GM23338 (cell line): ENCODE measurements around the gene PADI1. TPM values are rescaled to one million over a fixed set of nuclear protein-coding genes. Genes with fewer than 3 reads are reported as not detected.
"Not testable (repeated sequence)": the region's sequence is repeated elsewhere in the genome, so short reads cannot be mapped to it uniquely, and the experiment has no call there.

Experiments
- ATAC-seq: fragments of 200-7000 bp; cut with Tn5 transposase; 3 replicates; pipeline ENCODE4 v1.9.1; 2020
- DNase-seq: peaks from one replicate; pipeline ENCODE4 v3.0.0-alpha.2; 2015; ENCODE audit warnings: low spot score
- H2AFZ ChIP-seq: fragments of 200-600 bp; sonication (generic); 2 replicates; pipeline ENCODE4 v1.8.0; 2016; ENCODE audit warnings: antibody characterized with exemption, mild to moderate bottlenecking, moderate library complexity
- H3F3A ChIP-seq: fragments of 200-600 bp; sonication (generic); replicated peaks from 2 replicates; pipeline ENCODE4 v1.8.0; 2017; ENCODE audit warnings: antibody characterized with exemption, mixed run types, low read depth
- H3K27ac ChIP-seq: fragments of 200-600 bp; sonication (generic); 2 replicates; pipeline ENCODE4 v1.6.1; 2016; ENCODE audit warnings: low read depth
- H3K27me3 ChIP-seq: fragments of 200-600 bp; sonication (generic); 2 replicates; pipeline ENCODE4 v1.8.0; 2016; ENCODE audit warnings: mild to moderate bottlenecking, mixed run types, moderate library complexity; ENCODE audit not compliant: insufficient read depth
- H3K36me3 ChIP-seq: fragments of 200-600 bp; sonication (generic); 2 replicates; pipeline ENCODE4 v1.8.0; 2016; ENCODE audit warnings: mild to moderate bottlenecking; ENCODE audit not compliant: insufficient read depth
- H3K4me1 ChIP-seq: fragments of 200-600 bp; sonication (generic); 2 replicates; pipeline ENCODE4 v1.8.0; 2016; ENCODE audit warnings: mild to moderate bottlenecking, moderate library complexity; ENCODE audit not compliant: insufficient read depth
- H3K4me2 ChIP-seq: fragments of 200-600 bp; sonication (generic); 2 replicates; pipeline ENCODE4 v1.7.1; 2017; ENCODE audit warnings: mixed run types
- H3K4me3 ChIP-seq: fragments of 200-600 bp; sonication (generic); 2 replicates; pipeline ENCODE4 v1.6.1; 2016; ENCODE audit warnings: mixed run types
- H3K79me2 ChIP-seq: fragments of 200-600 bp; sonication (generic); replicated peaks from 2 replicates; pipeline ENCODE4 v1.8.0; 2017; ENCODE audit warnings: mild to moderate bottlenecking; ENCODE audit not compliant: insufficient read depth
- H3K9me2 ChIP-seq: fragments of 200-600 bp; sonication (generic); 2 replicates; pipeline ENCODE4 v1.8.0; 2017; ENCODE audit not compliant: insufficient read depth
- H4K20me1 ChIP-seq: fragments of 200-600 bp; sonication (generic); replicated peaks from 2 replicates; pipeline ENCODE4 v1.8.0; 2017; ENCODE audit warnings: mild to moderate bottlenecking; ENCODE audit not compliant: insufficient read depth
- H3K27ac Mint-ChIP-seq: 2 replicates; pipeline ENCODE4 v1.8.0; 2020; ENCODE audit warnings: inconsistent platforms, mild to moderate bottlenecking, moderate library complexity, mixed read lengths
- H3K27me3 Mint-ChIP-seq: 3 replicates; pipeline ENCODE4 v1.8.0; 2022; ENCODE audit warnings: low read depth, mild to moderate bottlenecking, moderate library complexity, mixed read lengths, inconsistent platforms; ENCODE audit not compliant: insufficient read depth, poor library complexity
- H3K36me3 Mint-ChIP-seq: 3 replicates; pipeline ENCODE4 v1.8.0; 2021; ENCODE audit warnings: low read depth, mild to moderate bottlenecking, inconsistent platforms, moderate library complexity, mixed read lengths
- H3K4me1 Mint-ChIP-seq: 3 replicates; pipeline ENCODE4 v1.8.0; 2020; ENCODE audit warnings: mild to moderate bottlenecking, inconsistent platforms, mixed read lengths
- H3K4me3 Mint-ChIP-seq: 3 replicates; pipeline ENCODE4 v1.8.0; 2021; ENCODE audit warnings: moderate library complexity, mild to moderate bottlenecking, inconsistent platforms, mixed read lengths
- H3K9me3 Mint-ChIP-seq: 3 replicates; pipeline ENCODE4 v1.8.0; 2020; ENCODE audit warnings: moderate library complexity, mild to moderate bottlenecking, inconsistent platforms, mixed read lengths
- STAT1 ChIP-seq: IDR thresholded peaks from one replicate; pipeline ENCODE4 v1.6.1; 2016; ENCODE audit warnings: antibody characterized with exemption; ENCODE audit not compliant: unreplicated experiment
- ZNF114 ChIP-seq: fragments of 250-450 bp; sonication (Bioruptor Pico); IDR thresholded peaks from 2 replicates; pipeline ENCODE4 v1.5.0; 2020; ENCODE audit warnings: mild to moderate bottlenecking, moderate library complexity
- polyA plus RNA-seq: library from polyadenylated mRNA; unstranded; fragments of >200 nt; fragmentation: Nextera tagmentation; extraction: Ambion mirVana; gene quantifications from 2 replicates; pipeline ENCODE4 v1.2.1, GENCODE V29; 2016
- total RNA-seq: library from RNA; depleted of rRNA; stranded (reverse); fragments of >200 nt; shearing (Covaris generic); gene quantifications from 2 replicates; pipeline ENCODE4 v1.2.3, GENCODE V29; 2014
- TF ChIP-seq, protein P1 (sequence below), 2 experiments: fragments of 200-600 bp in 1 of 2; sonication (generic) in 1 of 2; conservative IDR thresholded peaks; 2 replicates each; pipeline versions ENCODE4 v1.5.1 to v1.6.1; 2016 to 2017; ENCODE audit warnings: antibody characterized with exemption in 2 of 2, low read depth in 2 of 2, mild to moderate bottlenecking in 2 of 2, moderate library complexity in 1 of 2

PADI1 gene
- total and polyA plus RNA-seq, 2 experiments from 2014 or later, result 0.26 to 0.28 TPM

DNA sequence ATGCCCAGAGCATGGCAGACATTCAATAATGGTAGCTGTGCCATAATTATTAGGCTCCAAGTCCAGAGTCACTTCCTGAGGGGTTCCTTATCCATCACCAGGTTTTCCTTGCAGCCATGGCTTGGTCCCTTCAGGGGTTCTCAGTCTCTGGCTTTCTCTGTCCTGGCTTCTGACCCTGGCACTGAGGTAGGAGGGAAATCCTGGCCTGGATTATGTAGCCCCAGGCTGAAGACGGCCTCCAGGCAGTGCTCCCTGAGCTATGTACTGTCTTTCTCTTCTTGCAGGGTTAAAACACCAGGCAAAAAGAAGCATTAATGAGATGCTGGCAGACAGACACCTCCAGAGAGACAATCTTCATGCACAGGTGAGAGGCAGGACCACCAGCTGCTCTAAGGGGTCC lies 34.5 kb downstream of the PADI1 start:
- H3K36me3 Mint-ChIP-seq, result no peaks in the 10 kb centered on the region
- ATAC-seq, result peak; percentile 79
- Histone ChIP-seq H3F3A (no peaks in the 10 kb centered on the region), H3K4me1 (peaks cover 5% of the 10 kb centered on the region; the same call in 1 of the 2 replicates), H3K4me3 (no peak overlapping the region), H3K27me3 (no peaks in the 10 kb centered on the region), H3K79me2 (no peaks in the 10 kb centered on the region), H2AFZ (peak overlapping the region; percentile 89; the same call in 1 of the 2 replicates), H4K20me1 (no peaks in the 10 kb centered on the region), H3K9me2 (no peaks in the 10 kb centered on the region), H3K4me2 (no peak overlapping the region), H3K36me3 (no peaks in the 10 kb centered on the region), H3K27ac (no peak overlapping the region)
- H3K4me3 Mint-ChIP-seq, result no peak overlapping the region
- DNase-seq, result peak; percentile 96
- H3K27ac Mint-ChIP-seq, result no peak overlapping the region
- peaks cover 10% of the 10 kb centered on the region for H3K4me1 Mint-ChIP-seq
- peaks cover 24% of the 10 kb centered on the region for H3K27me3 Mint-ChIP-seq
- H3K9me3 Mint-ChIP-seq, result no peaks in the 10 kb centered on the region
- TF ChIP-seq STAT1 (no peak), ZNF114 (CRISPR knock-in tag) (no peak)
- TF ChIP-seq, protein P1, sequence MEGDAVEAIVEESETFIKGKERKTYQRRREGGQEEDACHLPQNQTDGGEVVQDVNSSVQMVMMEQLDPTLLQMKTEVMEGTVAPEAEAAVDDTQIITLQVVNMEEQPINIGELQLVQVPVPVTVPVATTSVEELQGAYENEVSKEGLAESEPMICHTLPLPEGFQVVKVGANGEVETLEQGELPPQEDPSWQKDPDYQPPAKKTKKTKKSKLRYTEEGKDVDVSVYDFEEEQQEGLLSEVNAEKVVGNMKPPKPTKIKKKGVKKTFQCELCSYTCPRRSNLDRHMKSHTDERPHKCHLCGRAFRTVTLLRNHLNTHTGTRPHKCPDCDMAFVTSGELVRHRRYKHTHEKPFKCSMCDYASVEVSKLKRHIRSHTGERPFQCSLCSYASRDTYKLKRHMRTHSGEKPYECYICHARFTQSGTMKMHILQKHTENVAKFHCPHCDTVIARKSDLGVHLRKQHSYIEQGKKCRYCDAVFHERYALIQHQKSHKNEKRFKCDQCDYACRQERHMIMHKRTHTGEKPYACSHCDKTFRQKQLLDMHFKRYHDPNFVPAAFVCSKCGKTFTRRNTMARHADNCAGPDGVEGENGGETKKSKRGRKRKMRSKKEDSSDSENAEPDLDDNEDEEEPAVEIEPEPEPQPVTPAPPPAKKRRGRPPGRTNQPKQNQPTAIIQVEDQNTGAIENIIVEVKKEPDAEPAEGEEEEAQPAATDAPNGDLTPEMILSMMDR (conservative IDR thresholded peaks at IDR 0.05; ENCODE audit: low read depth in 2 of 2), result no peak

DNA sequence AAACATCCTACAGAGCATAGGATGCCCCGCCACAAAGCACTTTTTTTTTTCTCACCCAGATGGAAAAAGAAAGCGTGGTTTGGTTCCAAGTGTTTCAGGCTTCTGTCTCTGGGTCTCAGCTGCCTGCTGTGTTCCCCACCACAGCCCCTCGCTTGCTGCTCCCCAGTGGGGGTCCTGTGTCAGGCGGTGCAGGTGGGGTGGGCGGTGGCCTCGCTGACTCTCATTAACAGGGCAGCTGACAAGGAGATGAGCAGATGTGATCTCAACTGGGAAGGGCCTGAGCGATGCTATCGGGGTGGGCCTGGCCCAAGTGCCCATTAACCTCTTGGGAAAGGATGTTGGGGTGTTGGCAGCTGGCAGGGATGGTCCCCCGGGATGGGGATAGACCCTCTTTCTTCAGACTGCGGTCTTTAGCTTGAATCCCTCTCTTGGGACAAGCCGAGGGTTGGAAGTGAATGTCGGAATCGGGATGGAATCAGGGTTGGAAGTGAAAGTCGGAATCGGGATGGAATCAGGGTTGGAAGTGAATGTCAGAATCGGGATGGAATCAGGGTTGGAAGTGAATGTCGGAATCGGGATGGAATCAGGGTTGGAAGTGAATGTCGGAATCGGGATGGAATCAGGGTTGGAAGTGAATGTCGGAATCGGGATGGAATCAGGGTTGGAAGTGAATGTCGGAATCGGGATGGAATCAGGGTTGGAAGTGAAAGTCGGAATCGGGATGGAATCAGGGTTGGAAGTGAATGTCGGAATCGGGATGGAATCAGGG lies 36.3 kb downstream of the PADI1 start:
- not testable (repeated sequence) for H3K79me2 ChIP-seq, DNase-seq, H2AFZ ChIP-seq, H3K27ac ChIP-seq, H3K4me1 ChIP-seq, H3K4me3 ChIP-seq, H3K36me3 ChIP-seq, ATAC-seq, H3F3A ChIP-seq, H3K9me3 Mint-ChIP-seq, H3K36me3 Mint-ChIP-seq, H4K20me1 ChIP-seq, H3K27ac Mint-ChIP-seq, H3K9me2 ChIP-seq, H3K27me3 ChIP-seq
- Mint-ChIP-seq H3K4me1 (peaks cover 20% of the 10 kb centered on the region), H3K27me3 (peaks cover 28% of the 10 kb centered on the region), H3K4me3 (peak overlapping the region; percentile 33; the same call in 1 of the 3 replicates)
- 0 out of 2 replicates have a peak overlapping the region, but pooled peaks have one; percentile 43 for H3K4me2 ChIP-seq

DNA sequence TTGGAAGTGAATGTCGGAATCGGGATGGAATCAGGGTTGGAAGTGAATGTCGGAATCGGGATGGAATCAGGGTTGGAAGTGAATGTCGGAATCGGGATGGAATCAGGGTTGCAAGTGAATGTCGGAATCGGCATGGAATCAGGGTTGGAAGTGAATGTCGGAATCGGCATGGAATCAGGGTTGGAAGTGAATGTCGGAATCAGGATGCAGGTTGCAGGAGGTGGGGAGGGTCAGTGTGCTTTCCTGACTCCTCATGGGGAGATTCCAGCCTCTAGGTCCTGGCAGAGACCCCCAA lies 36.8 kb downstream of the PADI1 start:
- ATAC-seq, result not testable (repeated sequence)

More for the DNA sequence above, 36.8 kb downstream of the PADI1 start:
- not testable (repeated sequence) for H3K9me3 Mint-ChIP-seq, H3K4me2 ChIP-seq, H3K79me2 ChIP-seq, H3K36me3 Mint-ChIP-seq, H4K20me1 ChIP-seq, H3K27ac ChIP-seq, H3K36me3 ChIP-seq, H3K4me3 ChIP-seq, H3K9me2 ChIP-seq, DNase-seq, H3K4me3 Mint-ChIP-seq, H3F3A ChIP-seq, H3K27ac Mint-ChIP-seq, H3K27me3 ChIP-seq, H3K4me1 ChIP-seq, H2AFZ ChIP-seq
- Mint-ChIP-seq H3K4me1 (peaks cover 20% of the 10 kb centered on the region), H3K27me3 (peaks cover 22% of the 10 kb centered on the region)
